DMS 273 (cell line): ENCODE data around the gene NRF1.

Experiments
- DNase-seq: peaks from one replicate; lab custom pipeline; 2025; ENCODE audit not compliant: unreplicated experiment; lab: John Stamatoyannopoulos, UW

The NRF1 gene

GRCh38 chr7:129724796-129725195 is 113.3 kb downstream of the NRF1 start:
- no peak for DNase-seq

GRCh38 chr7:129728875-129729467 is 117.5 kb downstream of the NRF1 start:
- DNase-seq, result no peak

GRCh38 chr7:129729511-129729910 is 118.0 kb downstream of the NRF1 start:
- no peak for DNase-seq

- DNase-seq, result no peak
These were observed 118.6 kb downstream of the NRF1 start for GRCh38 chr7:129730159-129730558.

GRCh38 chr7:129734400-129734799 is 122.9 kb downstream of the NRF1 start:
- no peak for DNase-seq

GRCh38 chr7:129739427-129739826 is 127.9 kb downstream of the NRF1 start:
- no peak for DNase-seq

- DNase-seq, result no peak
These were observed 129.3 kb downstream of the NRF1 start for GRCh38 chr7:129740574-129741410.

- DNase-seq, result peak; percentile 90
These were observed 130.3 kb downstream of the NRF1 start for GRCh38 chr7:129741743-129742213.

- DNase-seq, result no peak
These were observed 130.7 kb downstream of the NRF1 start for GRCh38 chr7:129742256-129742655.

GRCh38 chr7:129746857-129747529 is 135.5 kb downstream of the NRF1 start:
- DNase-seq, result no peak

GRCh38 chr7:129748356-129749109 is 137.0 kb downstream of the NRF1 start:
- no peak for DNase-seq

- DNase-seq, result no peak
These were observed 138.6 kb downstream of the NRF1 start for GRCh38 chr7:129750091-129750490.

- DNase-seq, result no peak
These were observed 139.0 kb downstream of the NRF1 start for GRCh38 chr7:129750501-129750900.

- DNase-seq, result no peak
These were observed 140.4 kb downstream of the NRF1 start for GRCh38 chr7:129751916-129752315.

- DNase-seq, result no peak
These were observed 141.2 kb downstream of the NRF1 start for GRCh38 chr7:129752760-129753159.

GRCh38 chr7:129754406-129754805 is 142.9 kb downstream of the NRF1 start:
- DNase-seq, result no peak

GRCh38 chr7:129757991-129758390 is 146.5 kb downstream of the NRF1 start:
- DNase-seq, result no peak

GRCh38 chr7:129762387-129762969 is 151.0 kb downstream of the NRF1 start:
- DNase-seq, result no peak

GRCh38 chr7:129764247-129765084 is 152.9 kb downstream of the NRF1 start:
- no peak for DNase-seq

- DNase-seq, result no peak
These were observed 153.8 kb downstream of the NRF1 start for GRCh38 chr7:129765352-129765751.
